Measurements from ENCODE around the gene NFE2L3.
"Not testable (repeated sequence)": the region's sequence is repeated elsewhere in the genome, so short reads cannot be mapped to it uniquely, and the experiment has no call there.

The NFE2L3 gene

GRCh38 chr7:26168458-26169023 lies 16.5 kb downstream of the NFE2L3 start:
- DNase-seq = no peak

GRCh38 chr7:26169271-26169670 lies 17.3 kb downstream of the NFE2L3 start:
- DNase-seq = no peak

GRCh38 chr7:26170663-26171062 lies 18.7 kb downstream of the NFE2L3 start:
- DNase-seq = no peak

GRCh38 chr7:26171601-26172000 lies 19.6 kb downstream of the NFE2L3 start:
- no peak for DNase-seq

- DNase-seq = no peak
These were observed 20.1 kb downstream of the NFE2L3 start for GRCh38 chr7:26172048-26172447.

GRCh38 chr7:26175903-26176302 lies 23.9 kb downstream of the NFE2L3 start:
- DNase-seq = not testable (repeated sequence)

- not testable (repeated sequence) for DNase-seq
These were observed 24.7 kb downstream of the NFE2L3 start for GRCh38 chr7:26176696-26177095.

GRCh38 chr7:26177269-26177668 lies 25.3 kb downstream of the NFE2L3 start:
- DNase-seq = not testable (repeated sequence)

GRCh38 chr7:26178272-26178960 lies 26.4 kb downstream of the NFE2L3 start:
- no peak for DNase-seq

- DNase-seq = no peak
These were observed 27.4 kb downstream of the NFE2L3 start for GRCh38 chr7:26179422-26179821.

- no peak for DNase-seq
These were observed 28.0 kb downstream of the NFE2L3 start for GRCh38 chr7:26179826-26180497.

- no peak for DNase-seq
These were observed 28.8 kb downstream of the NFE2L3 start for GRCh38 chr7:26180792-26181198.

- no peak for DNase-seq
These were observed 29.7 kb downstream of the NFE2L3 start for GRCh38 chr7:26181474-26182227.

GRCh38 chr7:26182283-26182682 lies 30.3 kb downstream of the NFE2L3 start:
- no peak for DNase-seq

GRCh38 chr7:26182706-26183105 lies 30.7 kb downstream of the NFE2L3 start:
- no peak for DNase-seq

GRCh38 chr7:26183545-26184280 lies 31.7 kb downstream of the NFE2L3 start:
- no peak for DNase-seq

- DNase-seq = not testable (repeated sequence)
These were observed 32.5 kb downstream of the NFE2L3 start for GRCh38 chr7:26184281-26185101.

GRCh38 chr7:26185131-26185843 lies 33.3 kb downstream of the NFE2L3 start:
- DNase-seq = no peak

GRCh38 chr7:26185844-26186180 lies 33.8 kb downstream of the NFE2L3 start:
- no peak for DNase-seq

GRCh38 chr7:26186364-26187311 lies 34.6 kb downstream of the NFE2L3 start:
- DNase-seq = no peak

Data from activated CD4-positive, alpha-beta T cell treated with anti-CD3 and anti-CD28 coated beads, Interleukin-2, amount 50 U/mL, for 4 hours (primary cell).